ENCODE results near the gene KISS1R.
"Not testable (repeated sequence)": the region's sequence is repeated elsewhere in the genome, so short reads cannot be mapped to it uniquely, and the experiment has no call there.

The KISS1R gene

GRCh38 chr19:882871-883497, 34.1 kb upstream of the KISS1R start:
- no peak for FAIRE-seq

- FAIRE-seq = no peak
Measured at GRCh38 chr19:883661-884211, 33.4 kb upstream of the KISS1R start.

GRCh38 chr19:884420-885211, 32.5 kb upstream of the KISS1R start:
- FAIRE-seq = no peak

GRCh38 chr19:885536-886224, 31.5 kb upstream of the KISS1R start:
- no peak for FAIRE-seq

GRCh38 chr19:887072-887471, 30.1 kb upstream of the KISS1R start:
- FAIRE-seq = no peak

GRCh38 chr19:887599-887998, 29.5 kb upstream of the KISS1R start:
- no peak for FAIRE-seq

- FAIRE-seq = no peak
Measured at GRCh38 chr19:888581-889385, 28.4 kb upstream of the KISS1R start.

- FAIRE-seq = no peak
Measured at GRCh38 chr19:889662-890295, 27.4 kb upstream of the KISS1R start.

GRCh38 chr19:890831-891230, 26.3 kb upstream of the KISS1R start:
- FAIRE-seq = no peak

GRCh38 chr19:891421-892200, 25.5 kb upstream of the KISS1R start:
- not testable (repeated sequence) for FAIRE-seq

GRCh38 chr19:892243-892893, 24.8 kb upstream of the KISS1R start:
- no peak for FAIRE-seq

- FAIRE-seq = peak; percentile 82
Measured at GRCh38 chr19:892894-893689, 24.0 kb upstream of the KISS1R start, which contains the start of the genes MED16 and RNU6-9. Gene MED16, minus strand, starts transcription at chr19:893187. Its CDS starts 2,056 bp downstream, at chr19:891131. Gene RNU6-9, plus strand, starts transcription at chr19:893484.

GRCh38 chr19:896434-896833, 20.7 kb upstream of the KISS1R start:
- FAIRE-seq = no peak

GRCh38 chr19:896999-897398, 20.1 kb upstream of the KISS1R start:
- no peak for FAIRE-seq

GRCh38 chr19:897442-898039, 19.6 kb upstream of the KISS1R start:
- no peak for FAIRE-seq

GRCh38 chr19:898663-899062, 18.5 kb upstream of the KISS1R start:
- FAIRE-seq = no peak

GRCh38 chr19:899336-900042, 17.6 kb upstream of the KISS1R start:
- FAIRE-seq = no peak

GRCh38 chr19:900043-900301, 17.2 kb upstream of the KISS1R start:
- FAIRE-seq = no peak
